Astrocyte of the hippocampus (primary cell): ENCODE measurements around the gene PDF.

Source experiments
- DNase-seq: peaks from one replicate; pipeline ENCODE4 v3.0.0; 2011; ENCODE audit warnings: low read depth, low spot score

The PDF gene

DNA sequence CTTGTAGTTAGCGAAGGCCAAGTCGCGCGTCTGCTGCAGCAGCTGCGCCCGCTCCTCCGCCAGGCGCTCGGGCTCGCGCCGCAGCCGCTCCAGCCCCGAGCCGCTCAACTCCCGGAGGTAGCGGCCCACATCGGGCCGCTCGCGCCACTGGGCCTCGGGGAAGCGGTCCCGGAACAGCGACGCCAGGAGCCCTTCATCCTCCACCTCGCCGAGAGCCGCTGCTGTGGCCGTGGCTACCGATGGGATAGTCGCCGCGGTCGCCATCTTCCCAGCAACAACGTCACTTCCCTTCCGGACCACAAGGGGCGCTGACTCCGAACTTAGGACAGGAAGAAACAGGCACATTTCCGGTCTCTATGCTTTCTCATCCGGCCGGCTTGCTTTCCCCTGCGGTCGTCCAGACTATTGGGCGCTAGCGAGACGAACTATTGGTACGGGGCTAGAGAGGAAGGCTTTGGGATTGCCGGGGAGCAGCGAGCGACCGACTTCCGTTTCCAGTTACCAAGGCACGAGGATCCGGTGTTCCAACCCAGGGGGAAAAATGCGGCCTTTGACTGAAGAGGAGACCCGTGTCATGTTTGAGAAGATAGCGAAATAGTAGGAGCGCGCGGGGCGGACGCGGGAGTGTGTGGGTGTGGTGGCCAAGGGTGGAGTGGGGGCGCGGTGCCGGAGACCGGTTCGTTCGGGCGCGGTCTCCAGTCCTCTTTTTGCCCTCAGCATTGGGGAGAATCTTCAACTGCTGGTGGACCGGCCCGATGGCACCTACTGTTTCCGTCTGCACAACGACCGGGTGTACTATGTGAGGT, 9.1 kb upstream of the PDF start, which contains the start of the genes COG8 and NIP7:
TSS of gene COG8 (minus strand) at position 276 of the 806 bp plus-strand sequence. CDS start at position 264, 12 bp downstream.
TSS of gene NIP7 (plus strand) at position 484 of the 806 bp plus-strand sequence. CDS start at position 542, 58 bp downstream.
- DNase-seq, result peak; percentile 99

DNA sequence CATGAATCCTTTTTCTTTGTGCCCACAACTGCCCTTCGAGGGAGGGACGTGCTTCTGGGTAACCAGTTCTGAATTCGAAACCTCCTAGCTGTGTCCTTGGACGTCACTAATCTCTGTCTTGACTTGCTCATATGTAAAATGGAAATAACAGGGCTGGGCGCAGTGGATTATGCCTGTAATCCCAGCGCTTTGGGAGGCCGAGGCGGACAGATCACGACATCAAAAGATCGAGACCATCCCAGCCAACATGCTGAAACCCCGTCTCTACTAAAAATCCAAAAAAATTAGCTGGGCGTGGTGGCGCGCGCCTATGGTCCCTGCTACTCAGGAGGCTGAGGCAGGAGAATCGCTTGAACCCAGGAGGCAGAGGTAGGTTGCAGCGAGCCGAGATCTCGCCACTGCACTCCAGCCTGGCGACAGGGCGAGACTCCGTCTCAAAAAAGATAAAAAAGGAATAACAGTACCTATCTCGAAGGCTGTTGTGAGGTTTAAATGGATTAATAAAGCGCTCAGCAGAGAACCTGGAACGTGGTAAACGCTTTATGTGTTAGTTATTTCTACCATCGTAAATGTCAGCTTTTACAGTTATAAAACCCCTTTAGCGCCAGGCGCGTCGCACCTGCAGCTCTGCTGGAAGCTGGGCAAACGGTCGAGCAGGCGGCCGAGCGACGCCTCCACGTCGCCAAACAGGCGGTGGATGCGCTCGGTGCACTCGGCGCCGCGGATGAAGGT, 8.3 kb upstream of the PDF start:
- DNase-seq, result no peak

GRCh38 chr16:69334696-69335095, 4.3 kb upstream of the PDF start:
- no peak for DNase-seq

- DNase-seq, result peak; percentile 63
These were observed 761 bp downstream of the PDF start for GRCh38 chr16:69329369-69330285.

- DNase-seq, result peak; percentile 33
These were observed 1.5 kb downstream of the PDF start for GRCh38 chr16:69328854-69329316.

- DNase-seq, result no peak
These were observed 2.6 kb downstream of the PDF start for GRCh38 chr16:69327585-69328310.

DNA sequence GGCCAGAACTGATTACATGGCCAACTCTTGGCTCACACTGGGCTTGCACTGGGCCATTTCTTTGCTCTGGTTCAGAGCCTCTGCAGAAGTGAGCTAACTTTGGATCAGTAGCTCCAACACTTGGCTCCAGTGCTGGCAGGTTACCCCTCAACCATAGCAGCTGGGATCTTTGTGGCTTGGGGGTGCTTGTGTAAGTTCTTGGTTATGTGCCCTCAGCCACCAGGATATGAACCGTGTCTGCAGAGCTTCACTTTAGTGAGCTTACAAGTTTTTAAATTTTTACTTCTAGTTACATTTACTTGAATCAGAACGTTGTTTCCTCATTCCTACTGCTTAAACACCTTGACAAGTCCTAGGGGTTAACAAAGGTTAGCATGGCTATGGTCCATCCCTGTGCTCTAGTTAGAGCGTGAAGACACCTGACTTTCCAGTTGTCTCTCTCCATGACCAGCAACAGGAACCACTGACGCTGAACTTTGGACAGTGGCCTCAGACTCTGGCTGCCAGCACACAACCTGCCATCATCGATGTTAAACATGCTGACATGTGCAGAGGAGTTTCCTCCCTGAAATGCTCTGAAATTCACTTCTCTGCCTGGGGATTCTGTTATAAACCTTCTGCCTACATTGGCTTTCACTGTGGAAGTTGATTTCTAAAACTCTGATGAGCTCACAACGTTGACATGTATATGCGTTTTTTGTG, 4.1 kb downstream of the PDF start:
- DNase-seq, result no peak

DNA sequence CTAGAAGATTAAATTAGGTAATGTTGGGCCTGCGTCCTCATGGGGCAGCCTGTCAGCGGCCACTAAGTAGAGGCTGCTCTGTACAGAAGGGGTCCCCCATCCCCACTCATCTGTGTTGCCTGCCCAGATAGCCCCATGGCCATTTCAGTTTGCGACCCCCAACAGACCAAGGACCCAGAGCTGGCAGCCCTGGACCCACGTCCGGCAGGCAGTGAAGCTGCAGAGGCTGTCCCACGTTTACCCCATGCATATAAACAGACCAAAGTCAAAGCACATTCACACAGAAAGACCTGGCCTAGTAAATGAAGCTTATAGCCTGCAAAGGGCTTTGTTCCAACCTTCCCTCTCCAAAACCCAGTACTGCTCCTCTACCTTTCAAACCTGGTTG, 4.6 kb downstream of the PDF start:
- DNase-seq, result no peak

GRCh38 chr16:69324585-69325253, 5.7 kb downstream of the PDF start:
- DNase-seq, result no peak

DNA sequence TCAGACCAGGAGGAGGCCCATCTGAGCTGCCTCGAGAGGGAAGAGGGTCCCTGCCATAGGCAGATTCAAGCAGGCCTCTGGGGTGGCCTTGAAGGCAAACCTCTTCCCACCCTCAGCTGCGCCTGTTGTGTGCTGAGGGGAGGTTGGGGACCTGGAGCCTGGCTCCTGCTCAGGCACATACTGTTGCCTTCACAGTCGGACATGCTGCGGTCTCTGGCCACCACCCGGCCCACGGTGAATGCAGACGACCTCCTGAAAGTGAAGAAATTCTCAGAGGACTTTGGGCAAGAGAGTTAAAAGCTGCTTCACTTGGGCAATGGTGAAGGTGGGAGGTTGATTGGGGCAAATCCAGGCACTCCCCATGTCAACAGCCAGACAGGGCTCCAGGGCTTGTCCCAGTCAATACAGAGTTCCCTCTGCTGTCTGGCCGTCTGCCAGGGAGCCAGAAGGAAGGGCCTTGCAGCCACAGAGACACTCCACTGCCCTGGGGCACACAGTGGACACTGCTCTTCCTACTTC, 6.3 kb downstream of the PDF start:
- DNase-seq, result peak; percentile 16

GRCh38 chr16:69323415-69323814, 7.0 kb downstream of the PDF start:
- DNase-seq, result no peak

DNA sequence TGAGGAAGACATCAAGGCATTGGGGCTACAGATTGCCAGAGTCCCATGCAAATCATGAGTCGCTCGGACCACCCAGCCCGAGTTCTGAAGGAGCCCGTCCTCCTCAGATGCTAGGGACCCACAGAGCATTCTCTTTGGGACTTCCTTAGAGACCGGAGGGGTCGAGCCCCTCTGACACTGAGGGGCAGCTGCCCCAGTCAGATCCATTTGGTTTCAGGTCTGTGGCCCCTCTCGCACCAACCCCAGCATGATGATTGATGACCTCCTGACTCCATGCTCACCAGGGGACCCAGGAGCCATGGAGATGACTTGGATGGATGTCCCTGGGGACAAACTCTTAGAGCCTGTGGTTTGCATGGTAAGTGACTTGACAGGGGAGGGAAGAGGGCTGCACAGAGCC, 8.0 kb downstream of the PDF start:
- no peak for DNase-seq

DNA sequence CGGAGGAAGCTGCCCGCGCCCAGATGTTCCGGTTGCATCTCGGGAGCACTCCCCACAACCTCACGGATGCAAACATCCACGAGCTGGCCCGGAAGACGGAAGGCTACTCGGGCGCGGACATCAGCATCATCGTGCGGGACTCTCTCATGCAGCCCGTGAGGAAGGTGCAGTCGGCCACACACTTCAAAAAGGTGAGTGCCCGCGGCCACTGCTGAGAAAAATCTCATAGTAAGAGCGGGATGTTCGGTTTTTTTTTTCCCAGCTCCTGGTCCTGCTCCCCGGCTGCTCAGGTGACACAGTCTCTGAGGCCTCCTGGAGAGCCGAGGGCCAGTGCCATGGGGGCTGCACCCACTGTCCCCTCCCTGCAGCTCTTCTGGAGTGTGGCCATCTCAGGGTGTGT, 9.3 kb downstream of the PDF start:
- no peak for DNase-seq

DNA sequence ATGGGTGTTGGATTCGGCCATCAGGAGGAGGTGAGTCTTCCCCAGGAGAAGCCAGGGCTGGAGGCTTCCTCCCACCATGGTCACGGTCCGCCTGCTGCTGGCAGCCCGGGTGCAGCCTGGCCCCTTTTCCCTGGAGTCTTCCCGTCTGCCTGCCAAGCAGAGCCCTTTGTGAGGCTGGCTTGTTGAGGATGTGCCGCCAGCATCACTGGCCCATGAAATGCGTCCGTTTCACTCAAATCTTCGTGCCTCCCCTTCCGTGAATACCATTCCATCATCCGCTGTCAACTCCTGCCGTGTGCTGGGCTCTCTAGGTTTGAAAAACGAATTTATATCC, 9.7 kb downstream of the PDF start:
- no peak for DNase-seq

GRCh38 chr16:69319826-69320739, 10.3 kb downstream of the PDF start:
- no peak for DNase-seq

- no peak for DNase-seq
These were observed 11.0 kb downstream of the PDF start for GRCh38 chr16:69319381-69319780.

GRCh38 chr16:69318911-69319289, 11.5 kb downstream of the PDF start:
- no peak for DNase-seq

DNA sequence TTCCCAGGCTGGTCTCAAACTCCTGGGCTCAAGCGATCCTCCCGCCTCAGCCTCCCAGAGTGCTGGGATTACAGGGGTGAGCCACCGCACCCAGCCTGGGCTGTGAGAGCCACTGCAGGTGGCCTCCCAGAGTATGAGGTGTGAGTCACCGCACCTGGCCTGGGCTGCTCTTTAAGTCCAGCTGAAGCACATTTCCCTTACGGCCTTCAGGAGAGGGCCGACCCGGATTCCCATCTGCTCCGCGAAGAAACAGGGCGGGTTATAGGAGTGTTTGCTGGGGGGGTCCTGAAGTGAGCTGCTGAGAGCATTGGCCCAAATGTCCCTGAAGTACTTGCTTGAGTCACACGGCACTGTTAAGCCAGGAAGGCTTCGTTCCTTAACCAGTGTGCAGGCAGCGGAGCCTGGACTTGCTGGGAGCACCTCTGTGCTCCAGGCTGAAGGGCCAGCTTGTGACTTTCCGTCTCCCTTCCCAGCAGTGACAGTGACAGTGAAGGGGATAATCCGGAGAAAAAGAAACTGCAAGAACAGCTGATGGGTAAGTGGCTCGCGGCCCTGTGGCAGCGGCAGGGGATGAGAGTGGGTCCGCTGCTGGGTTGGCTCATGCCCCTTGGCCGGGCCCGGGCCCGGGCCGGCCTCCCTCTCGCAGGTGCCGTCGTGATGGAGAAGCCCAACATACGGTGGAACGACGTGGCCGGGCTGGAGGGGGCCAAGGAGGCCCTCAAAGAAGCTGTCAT, 12.0 kb downstream of the PDF start:
- DNase-seq, result no peak
